Activated T-helper 1 cell treated with anti-CD3 and anti-CD28 coated beads, Interleukin-12 subunit alpha, Interleukin-12 subunit beta, Interleukin-2, Interleukin-4 antibody, amounts not matched to agents 30 ng/mL and 10 ng/mL and 1 ng/mL, durations not matched to agents 14 hours and 24 hours and 36 hours (primary cell): ENCODE data around the gene FALEC. TPM values are rescaled to one million over a fixed set of nuclear protein-coding genes. Genes with fewer than 3 reads are reported as not detected.
"Not testable (repeated sequence)": the region's sequence is repeated elsewhere in the genome, so short reads cannot be mapped to it uniquely, and the experiment has no call there.

Experiments used
- DNase-seq: peaks from one replicate; pipeline ENCODE4 v3.0.0; 2021; ENCODE audit warnings: low spot score
- H3K27ac Mint-ChIP-seq: one replicate; pipeline ENCODE4 v1.8.0; 2021; ENCODE audit warnings: mild to moderate bottlenecking, mixed read lengths
- H3K27me3 Mint-ChIP-seq: one replicate; pipeline ENCODE4 v1.8.0; 2022; ENCODE audit warnings: mild to moderate bottlenecking, moderate library complexity, mixed read lengths; ENCODE audit not compliant: insufficient read depth
- H3K36me3 Mint-ChIP-seq: one replicate; pipeline ENCODE4 v1.8.0; 2021; ENCODE audit warnings: low read depth, mixed read lengths
- H3K4me1 Mint-ChIP-seq: one replicate; pipeline ENCODE4 v1.8.0; 2021; ENCODE audit warnings: low read depth, mixed read lengths
- H3K4me3 Mint-ChIP-seq: one replicate; pipeline ENCODE4 v1.8.0; 2021; ENCODE audit warnings: mild to moderate bottlenecking, moderate library complexity, mixed read lengths
- H3K9me3 Mint-ChIP-seq: one replicate; pipeline ENCODE4 v1.8.0; 2021; ENCODE audit warnings: mixed read lengths
- intact Hi-C: fragments of 100-400 bp; cut with micrococcal nuclease; formaldehyde crosslinking; loops from one replicate; pipeline ENCODE4 v1.15.1; 2024
- total RNA-seq: library from RNA; stranded (reverse); gene quantifications from 2 replicates; pipeline ENCODE4 v1.2.3, GENCODE V29; 2022

Gene FALEC
- total RNA-seq, 1 donor from 2014 or later: not detected

- no peak for DNase-seq
- intact Hi-C loops: loop anchor here (1.0 to 10.0 kb wide), 4 partner anchors 13 to 278 kb away; partner anchors contain the start of genes CTSS and MCL1
- H3K27me3 Mint-ChIP-seq: no peaks in the 10 kb centered on the region
- H3K27ac Mint-ChIP-seq: peak overlapping the region; percentile 98
- no peaks in the 10 kb centered on the region for H3K9me3 Mint-ChIP-seq
- peaks cover 23% of the 10 kb centered on the region for H3K36me3 Mint-ChIP-seq
- H3K4me3 Mint-ChIP-seq: peak overlapping the region; percentile 90
- H3K4me1 Mint-ChIP-seq: peaks cover 90% of the 10 kb centered on the region
These were observed 51.2 kb downstream of the FALEC start for GRCh38 chr1:150566589-150567340.

GRCh38 chr1:150567341-150567716, 51.8 kb downstream of the FALEC start:
- peaks cover 24% of the 10 kb centered on the region for H3K36me3 Mint-ChIP-seq
- intact Hi-C loops: loop anchor here (1.0 to 10.0 kb wide), 4 partner anchors 12 to 277 kb away; partner anchors contain the start of genes CTSS and MCL1
- H3K27me3 Mint-ChIP-seq: no peaks in the 10 kb centered on the region
- H3K4me1 Mint-ChIP-seq: peaks cover 88% of the 10 kb centered on the region
- peak; percentile 75 for DNase-seq
- H3K9me3 Mint-ChIP-seq: no peaks in the 10 kb centered on the region
- peak overlapping the region; percentile 90 for H3K4me3 Mint-ChIP-seq
- H3K27ac Mint-ChIP-seq: peak overlapping the region; percentile 98

- Mint-ChIP-seq H3K9me3 (no peaks in the 10 kb centered on the region), H3K36me3 (peaks cover 29% of the 10 kb centered on the region)
These were observed 52.4 kb downstream of the FALEC start for GRCh38 chr1:150567717-150568593.

GRCh38 chr1:150568594-150568966, 53.0 kb downstream of the FALEC start:
- Mint-ChIP-seq H3K9me3 (no peaks in the 10 kb centered on the region), H3K27me3 (no peaks in the 10 kb centered on the region), H3K4me3 (peak overlapping the region; percentile 90), H3K36me3 (peaks cover 36% of the 10 kb centered on the region), H3K27ac (peak overlapping the region; percentile 98), H3K4me1 (peaks cover 84% of the 10 kb centered on the region)
- DNase-seq: no peak
- intact Hi-C loops: loop anchor here (5.0 to 10.0 kb wide), 2 partner anchors 199 to 276 kb away; partner anchors contain the start of gene CTSS

More at GRCh38 chr1:150567717-150568593, 52.4 kb downstream of the FALEC start:
- Mint-ChIP-seq H3K27ac (peak overlapping the region; percentile 98), H3K4me1 (peaks cover 88% of the 10 kb centered on the region), H3K27me3 (no peaks in the 10 kb centered on the region), H3K4me3 (peak overlapping the region; percentile 90)
- intact Hi-C loops: loop anchor here (1.0 to 10.0 kb wide), 4 partner anchors 11 to 277 kb away; partner anchors contain the start of genes CTSS and MCL1
- peak; percentile 56 for DNase-seq

GRCh38 chr1:150572918-150573647, 57.5 kb downstream of the FALEC start:
- peak overlapping the region; percentile 90 for H3K4me3 Mint-ChIP-seq

GRCh38 chr1:150573648-150574071, 58.1 kb downstream of the FALEC start:
- intact Hi-C loops: not testable (repeated sequence)
- H3K4me3 Mint-ChIP-seq: peak overlapping the region; percentile 90

More at GRCh38 chr1:150572918-150573647, 57.5 kb downstream of the FALEC start:
- intact Hi-C loops: no loop called here
- no peak for DNase-seq
- Mint-ChIP-seq H3K27me3 (no peaks in the 10 kb centered on the region), H3K36me3 (peaks cover 77% of the 10 kb centered on the region), H3K9me3 (no peaks in the 10 kb centered on the region), H3K27ac (peak overlapping the region; percentile 94), H3K4me1 (peaks cover 60% of the 10 kb centered on the region)

GRCh38 chr1:150574260-150575071, 58.9 kb downstream of the FALEC start:
- peaks cover 47% of the 10 kb centered on the region for H3K4me1 Mint-ChIP-seq
- H3K36me3 Mint-ChIP-seq: peaks cover 81% of the 10 kb centered on the region
- intact Hi-C loops: no loop called here

More at GRCh38 chr1:150573648-150574071, 58.1 kb downstream of the FALEC start:
- not testable (repeated sequence) for DNase-seq, H3K9me3 Mint-ChIP-seq, H3K27me3 Mint-ChIP-seq
- Mint-ChIP-seq H3K36me3 (peaks cover 79% of the 10 kb centered on the region), H3K27ac (peak overlapping the region; percentile 94), H3K4me1 (peaks cover 55% of the 10 kb centered on the region)

GRCh38 chr1:150575072-150575489, 59.5 kb downstream of the FALEC start:
- peak overlapping the region; percentile 95 for H3K4me3 Mint-ChIP-seq
- H3K4me1 Mint-ChIP-seq: peaks cover 43% of the 10 kb centered on the region
- peak overlapping the region; percentile 96 for H3K27ac Mint-ChIP-seq
- no peaks in the 10 kb centered on the region for H3K9me3 Mint-ChIP-seq
- no peak for DNase-seq
- peaks cover 76% of the 10 kb centered on the region for H3K36me3 Mint-ChIP-seq
- peaks cover 2% of the 10 kb centered on the region for H3K27me3 Mint-ChIP-seq
- intact Hi-C loops: no loop called here

More at GRCh38 chr1:150574260-150575071, 58.9 kb downstream of the FALEC start:
- Mint-ChIP-seq H3K9me3 (no peaks in the 10 kb centered on the region), H3K27ac (peak overlapping the region; percentile 96), H3K27me3 (peaks cover 2% of the 10 kb centered on the region), H3K4me3 (peak overlapping the region; percentile 95)
- no peak for DNase-seq

GRCh38 chr1:150575518-150576366, 60.2 kb downstream of the FALEC start:
- intact Hi-C loops: no loop called here
- Mint-ChIP-seq H3K27me3 (peaks cover 2% of the 10 kb centered on the region), H3K4me1 (peaks cover 43% of the 10 kb centered on the region), H3K4me3 (peak overlapping the region; percentile 95), H3K36me3 (peaks cover 72% of the 10 kb centered on the region), H3K9me3 (no peaks in the 10 kb centered on the region), H3K27ac (peak overlapping the region; percentile 96)
- no peak for DNase-seq

- intact Hi-C loops: no loop called here
- Mint-ChIP-seq H3K27me3 (peaks cover 2% of the 10 kb centered on the region), H3K4me3 (peak overlapping the region; percentile 95), H3K36me3 (peaks cover 66% of the 10 kb centered on the region), H3K27ac (peak overlapping the region; percentile 96), H3K9me3 (no peaks in the 10 kb centered on the region), H3K4me1 (peaks cover 42% of the 10 kb centered on the region)
- no peak for DNase-seq
These were observed 60.8 kb downstream of the FALEC start for GRCh38 chr1:150576367-150576711.
